ENCODE results near the gene MRM1. TPM values are rescaled to one million over a fixed set of nuclear protein-coding genes. Genes with fewer than 3 reads are reported as not detected.
A peak's percentile ranks its signal among the peaks of the same experiment; 100 is the strongest.

MRM1 gene
- polyA plus RNA-seq, 3 donors = 0.82 to 2.3 (median 1.5) TPM

DNA sequence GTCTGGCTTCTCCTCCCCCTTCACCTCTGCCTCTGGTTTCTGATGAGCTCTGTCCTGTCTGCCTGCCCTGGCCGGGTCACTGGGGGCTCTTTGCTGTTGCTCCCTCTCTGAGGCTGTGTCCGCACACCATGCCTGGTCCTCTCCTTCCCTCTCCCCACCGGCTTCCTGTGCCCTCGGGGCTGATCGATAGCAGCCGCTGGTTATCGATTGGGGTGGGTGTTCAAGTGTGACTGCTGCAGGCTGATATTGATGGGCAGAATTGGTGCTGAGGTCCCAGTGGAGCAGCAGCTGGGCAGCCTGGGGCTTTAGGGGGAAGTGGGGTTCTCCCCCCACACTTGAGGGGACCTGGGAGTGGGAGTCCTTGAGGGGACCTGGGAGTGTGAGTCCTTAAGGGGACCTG is 16.4 kb downstream of the MRM1 start:
- Mint-ChIP-seq H3K9me3 (peaks cover 0 to 3% (median 0%) of the 10 kb centered on the region in 7 donors), H3K27ac (peak overlapping the region in 3 of 7 donors; percentile 32 to 73 (median 62)), H3K36me3 (no peaks in the 10 kb centered on the region), H3K4me3 (no peak overlapping the region), H3K4me1 (peaks cover 3% of the 10 kb centered on the region), H3K27me3 (ENCODE audit: low read depth in 3 of 3) (peaks cover 0 to 4% (median 0%) of the 10 kb centered on the region in 3 donors)
- no peak overlapping the region for H2AFZ ChIP-seq (ENCODE audit: insufficient read depth, low read depth, low read length, poor library complexity, severe bottlenecking)
- no peak overlapping the region for H3K27ac ChIP-seq (ENCODE audit: low read depth in 1 of 2, low read length in 2 of 2)
- peak overlapping the region; percentile 8 for H3K9ac ChIP-seq (ENCODE audit: insufficient read depth, low read length, poor library complexity, severe bottlenecking)
- no peak overlapping the region for H3K4me3 ChIP-seq (replicated peaks in 1 of 3; ENCODE audit: low read depth in 2 of 3, low read length in 3 of 3)
- no peak for DNase-seq
- no peaks in the 10 kb centered on the region for H3K27me3 ChIP-seq (ENCODE audit: control insufficient read depth in 2 of 2, insufficient read depth in 2 of 2, low read length in 2 of 2)
- H3K4me2 ChIP-seq (replicated peaks; ENCODE audit: extremely low read depth, low read length, poor library complexity, severe bottlenecking) = no peak overlapping the region
- H3K4me1 ChIP-seq (ENCODE audit: control insufficient read depth in 1 of 2, insufficient read depth in 2 of 2, low read length in 2 of 2) = no peaks in the 10 kb centered on the region
- no peaks in the 10 kb centered on the region for H3K9me3 ChIP-seq (replicated peaks in 1 of 2; ENCODE audit: control insufficient read depth in 1 of 2, insufficient read depth in 1 of 2, low read length in 2 of 2)
- H3K36me3 ChIP-seq (replicated peaks in 1 of 2; ENCODE audit: control insufficient read depth in 1 of 2, insufficient read depth in 2 of 2, low read length in 2 of 2) = no peaks in the 10 kb centered on the region
- no peak for TF ChIP-seq CTCF (IDR thresholded peaks at IDR 0.05)
- intact Hi-C loops (cut with micrococcal nuclease) = no loop called here
- H3K79me2 ChIP-seq (ENCODE audit: insufficient read depth, low read length) = no peaks in the 10 kb centered on the region
- WGBS (ENCODE audit: insufficient coverage) = 100% methylated on average over 1 of the region's 7 CpGs
- H4K20me1 ChIP-seq (ENCODE audit: insufficient read depth, low read length) = no peaks in the 10 kb centered on the region

DNA sequence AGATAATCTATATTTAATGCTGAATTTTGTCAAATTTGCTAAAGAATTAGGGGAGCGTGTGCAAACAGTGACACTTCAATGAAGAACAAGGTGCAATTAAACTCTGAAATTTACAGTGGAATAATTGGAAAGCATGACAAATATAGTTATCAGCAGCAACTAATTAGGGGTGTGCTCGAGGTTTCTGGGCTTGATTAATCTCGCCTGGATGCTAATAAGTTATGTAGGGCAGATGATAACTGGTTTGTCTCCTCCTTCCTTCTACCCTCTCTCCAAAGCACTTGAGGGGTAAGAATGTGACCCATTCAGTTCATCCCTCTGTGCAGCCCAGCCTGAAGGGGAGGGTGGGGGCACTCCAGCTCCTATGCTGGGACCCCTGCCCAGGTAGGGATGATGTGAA is 21.9 kb downstream of the MRM1 start:
- Mint-ChIP-seq H3K4me1 (peaks cover 5% of the 10 kb centered on the region), H3K36me3 (no peaks in the 10 kb centered on the region), H3K4me3 (no peak overlapping the region), H3K9me3 (peaks cover 0 to 7% (median 0%) of the 10 kb centered on the region in 7 donors), H3K27ac (no peak overlapping the region), H3K27me3 (ENCODE audit: low read depth in 3 of 3) (peaks cover 0 to 2% (median 0%) of the 10 kb centered on the region in 3 donors)
- Histone ChIP-seq H4K20me1 (ENCODE audit: insufficient read depth, low read length) (no peaks in the 10 kb centered on the region), H3K4me1 (ENCODE audit: control insufficient read depth in 1 of 2, insufficient read depth in 2 of 2, low read length in 2 of 2) (peaks cover 6 to 7% of the 10 kb centered on the region in 2 donors), H3K9me3 (replicated peaks in 1 of 2; ENCODE audit: control insufficient read depth in 1 of 2, insufficient read depth in 1 of 2, low read length in 2 of 2) (no peaks in the 10 kb centered on the region), H3K27ac (ENCODE audit: low read depth in 1 of 2, low read length in 2 of 2) (no peak overlapping the region), H3K9ac (ENCODE audit: insufficient read depth, low read length, poor library complexity, severe bottlenecking) (no peak overlapping the region), H3K79me2 (ENCODE audit: insufficient read depth, low read length) (no peaks in the 10 kb centered on the region), H3K36me3 (replicated peaks in 1 of 2; ENCODE audit: control insufficient read depth in 1 of 2, insufficient read depth in 2 of 2, low read length in 2 of 2) (no peaks in the 10 kb centered on the region), H3K27me3 (ENCODE audit: control insufficient read depth in 2 of 2, insufficient read depth in 2 of 2, low read length in 2 of 2) (no peaks in the 10 kb centered on the region), H2AFZ (ENCODE audit: insufficient read depth, low read depth, low read length, poor library complexity, severe bottlenecking) (no peak overlapping the region), H3K4me3 (replicated peaks in 1 of 3; ENCODE audit: low read depth in 2 of 3, low read length in 3 of 3) (no peak overlapping the region), H3K4me2 (replicated peaks; ENCODE audit: extremely low read depth, low read length, poor library complexity, severe bottlenecking) (no peak overlapping the region)
- intact Hi-C loops (cut with micrococcal nuclease) = loop anchor here (10.0 kb wide), 1 partner anchor 752 kb away; the partner anchor contains the start of gene C17orf78 (in 2 of the 2)
- DNase-seq = no peak
- 100% methylated on average over 1 of the region's 3 CpGs for WGBS (ENCODE audit: insufficient coverage)
- TF ChIP-seq CTCF (IDR thresholded peaks at IDR 0.05) = no peak

Data from CD14-positive monocyte (primary cell).